Ovary (tissue), 3 donors: Measurements from ENCODE around the gene FSTL5.

ENCODE experiments used
- POLR2A ChIP-seq: fragments of 450-650 bp; IDR thresholded peaks from one replicate; pipeline ENCODE4 v1.6.1; 2017; ENCODE audit warnings: antibody characterized with exemption, mild to moderate bottlenecking, moderate library complexity
- TF ChIP-seq, protein P1 (sequence below), 3 donors: fragments of 450-650 bp in 2 of 3; fragments of 200-600 bp in 1 of 3; IDR thresholded peaks; one replicate each; pipeline versions ENCODE4 v1.5.1 to v1.8.0; 2016 to 2022; ENCODE audit warnings: antibody characterized with exemption in 3 of 3, mild to moderate bottlenecking in 1 of 3
- donor health status: DM: no; HTN: no; CAD: no.

DNA sequence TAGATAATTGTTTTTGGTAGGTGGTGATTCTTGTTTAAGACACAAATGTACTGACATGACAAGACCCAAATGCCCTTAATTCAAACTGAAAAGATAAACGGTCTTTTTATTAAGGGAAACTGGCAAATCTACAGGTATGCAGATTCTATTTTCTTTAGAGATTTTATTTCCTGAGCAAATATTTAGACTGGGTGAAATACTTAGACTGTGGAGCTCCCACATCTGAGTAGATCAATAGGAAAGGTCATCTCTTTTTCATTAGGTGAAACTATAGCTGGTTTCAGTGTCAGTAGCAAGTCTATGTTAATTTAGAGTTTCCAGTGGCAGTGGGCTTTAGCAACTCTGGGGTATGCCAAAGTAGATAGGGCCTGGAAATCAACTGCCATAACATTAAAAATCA, 446.7 kb downstream of the FSTL5 start:
- TF ChIP-seq, protein P1, sequence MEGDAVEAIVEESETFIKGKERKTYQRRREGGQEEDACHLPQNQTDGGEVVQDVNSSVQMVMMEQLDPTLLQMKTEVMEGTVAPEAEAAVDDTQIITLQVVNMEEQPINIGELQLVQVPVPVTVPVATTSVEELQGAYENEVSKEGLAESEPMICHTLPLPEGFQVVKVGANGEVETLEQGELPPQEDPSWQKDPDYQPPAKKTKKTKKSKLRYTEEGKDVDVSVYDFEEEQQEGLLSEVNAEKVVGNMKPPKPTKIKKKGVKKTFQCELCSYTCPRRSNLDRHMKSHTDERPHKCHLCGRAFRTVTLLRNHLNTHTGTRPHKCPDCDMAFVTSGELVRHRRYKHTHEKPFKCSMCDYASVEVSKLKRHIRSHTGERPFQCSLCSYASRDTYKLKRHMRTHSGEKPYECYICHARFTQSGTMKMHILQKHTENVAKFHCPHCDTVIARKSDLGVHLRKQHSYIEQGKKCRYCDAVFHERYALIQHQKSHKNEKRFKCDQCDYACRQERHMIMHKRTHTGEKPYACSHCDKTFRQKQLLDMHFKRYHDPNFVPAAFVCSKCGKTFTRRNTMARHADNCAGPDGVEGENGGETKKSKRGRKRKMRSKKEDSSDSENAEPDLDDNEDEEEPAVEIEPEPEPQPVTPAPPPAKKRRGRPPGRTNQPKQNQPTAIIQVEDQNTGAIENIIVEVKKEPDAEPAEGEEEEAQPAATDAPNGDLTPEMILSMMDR (IDR thresholded peaks at IDR 0.05): no peak
- no peak for TF ChIP-seq POLR2A
